GM23338 (cell line): ENCODE results near the gene HOXC12. TPM values are rescaled to one million over a fixed set of nuclear protein-coding genes. Genes with fewer than 3 reads are reported as not detected.

Source experiments
- ATAC-seq: fragments of 200-7000 bp; cut with Tn5 transposase; 3 replicates; pipeline ENCODE4 v1.9.1; 2020
- DNase-seq: peaks from one replicate; pipeline ENCODE4 v3.0.0-alpha.2; 2015; ENCODE audit warnings: low spot score
- H2AFZ ChIP-seq: fragments of 200-600 bp; sonication (generic); 2 replicates; pipeline ENCODE4 v1.8.0; 2016; ENCODE audit warnings: antibody characterized with exemption, mild to moderate bottlenecking, moderate library complexity
- H3F3A ChIP-seq: fragments of 200-600 bp; sonication (generic); replicated peaks from 2 replicates; pipeline ENCODE4 v1.8.0; 2017; ENCODE audit warnings: antibody characterized with exemption, mixed run types, low read depth
- H3K27ac ChIP-seq: fragments of 200-600 bp; sonication (generic); 2 replicates; pipeline ENCODE4 v1.6.1; 2016; ENCODE audit warnings: low read depth
- H3K27me3 ChIP-seq: fragments of 200-600 bp; sonication (generic); 2 replicates; pipeline ENCODE4 v1.8.0; 2016; ENCODE audit warnings: mild to moderate bottlenecking, mixed run types, moderate library complexity; ENCODE audit not compliant: insufficient read depth
- H3K36me3 ChIP-seq: fragments of 200-600 bp; sonication (generic); 2 replicates; pipeline ENCODE4 v1.8.0; 2016; ENCODE audit warnings: mild to moderate bottlenecking; ENCODE audit not compliant: insufficient read depth
- H3K4me1 ChIP-seq: fragments of 200-600 bp; sonication (generic); 2 replicates; pipeline ENCODE4 v1.8.0; 2016; ENCODE audit warnings: mild to moderate bottlenecking, moderate library complexity; ENCODE audit not compliant: insufficient read depth
- H3K4me2 ChIP-seq: fragments of 200-600 bp; sonication (generic); 2 replicates; pipeline ENCODE4 v1.7.1; 2017; ENCODE audit warnings: mixed run types
- H3K4me3 ChIP-seq: fragments of 200-600 bp; sonication (generic); 2 replicates; pipeline ENCODE4 v1.6.1; 2016; ENCODE audit warnings: mixed run types
- H3K79me2 ChIP-seq: fragments of 200-600 bp; sonication (generic); replicated peaks from 2 replicates; pipeline ENCODE4 v1.8.0; 2017; ENCODE audit warnings: mild to moderate bottlenecking; ENCODE audit not compliant: insufficient read depth
- H3K9me2 ChIP-seq: fragments of 200-600 bp; sonication (generic); 2 replicates; pipeline ENCODE4 v1.8.0; 2017; ENCODE audit not compliant: insufficient read depth
- H4K20me1 ChIP-seq: fragments of 200-600 bp; sonication (generic); replicated peaks from 2 replicates; pipeline ENCODE4 v1.8.0; 2017; ENCODE audit warnings: mild to moderate bottlenecking; ENCODE audit not compliant: insufficient read depth
- H3K27ac Mint-ChIP-seq: 2 replicates; pipeline ENCODE4 v1.8.0; 2020; ENCODE audit warnings: inconsistent platforms, mild to moderate bottlenecking, moderate library complexity, mixed read lengths
- H3K27me3 Mint-ChIP-seq: 3 replicates; pipeline ENCODE4 v1.8.0; 2022; ENCODE audit warnings: low read depth, mild to moderate bottlenecking, moderate library complexity, mixed read lengths, inconsistent platforms; ENCODE audit not compliant: insufficient read depth, poor library complexity
- H3K36me3 Mint-ChIP-seq: 3 replicates; pipeline ENCODE4 v1.8.0; 2021; ENCODE audit warnings: low read depth, mild to moderate bottlenecking, inconsistent platforms, moderate library complexity, mixed read lengths
- H3K4me1 Mint-ChIP-seq: 3 replicates; pipeline ENCODE4 v1.8.0; 2020; ENCODE audit warnings: mild to moderate bottlenecking, inconsistent platforms, mixed read lengths
- H3K4me3 Mint-ChIP-seq: 3 replicates; pipeline ENCODE4 v1.8.0; 2021; ENCODE audit warnings: moderate library complexity, mild to moderate bottlenecking, inconsistent platforms, mixed read lengths
- H3K9me3 Mint-ChIP-seq: 3 replicates; pipeline ENCODE4 v1.8.0; 2020; ENCODE audit warnings: moderate library complexity, mild to moderate bottlenecking, inconsistent platforms, mixed read lengths
- EZH2 ChIP-seq: fragments of 200-600 bp; sonication (generic); IDR thresholded peaks from one replicate; pipeline ENCODE4 v1.8.0; 2017; ENCODE audit warnings: antibody characterized with exemption, mild to moderate bottlenecking, low read depth; ENCODE audit not compliant: unreplicated experiment
- EZH2phosphoT487 ChIP-seq: fragments of 200-600 bp; sonication (generic); IDR thresholded peaks from one replicate; pipeline ENCODE4 v1.8.1; 2018; ENCODE audit warnings: antibody characterized with exemption; ENCODE audit not compliant: unreplicated experiment
- ZNF114 ChIP-seq: fragments of 250-450 bp; sonication (Bioruptor Pico); IDR thresholded peaks from 2 replicates; pipeline ENCODE4 v1.5.0; 2020; ENCODE audit warnings: mild to moderate bottlenecking, moderate library complexity
- ZNF462 ChIP-seq: fragments of 250-450 bp; sonication (Bioruptor Pico); IDR thresholded peaks from 2 replicates; pipeline ENCODE4 v1.5.0; 2020; ENCODE audit warnings: mild to moderate bottlenecking, moderate library complexity
- polyA plus RNA-seq: library from polyadenylated mRNA; unstranded; fragments of >200 nt; fragmentation: Nextera tagmentation; extraction: Ambion mirVana; gene quantifications from 2 replicates; pipeline ENCODE4 v1.2.1, GENCODE V29; 2016
- total RNA-seq: library from RNA; depleted of rRNA; stranded (reverse); fragments of >200 nt; shearing (Covaris generic); gene quantifications from 2 replicates; pipeline ENCODE4 v1.2.3, GENCODE V29; 2014

HOXC12 gene
- total and polyA plus RNA-seq, 2 experiments from 2014 or later, result not detected

- no peak overlapping the region for H3K27ac Mint-ChIP-seq
- H3K4me3 Mint-ChIP-seq, result no peak overlapping the region; the same call in 2 of the 3 replicates
These were observed 33.1 kb downstream of the HOXC12 start for GRCh38 chr12:53987787-53988230.

More at GRCh38 chr12:53987787-53988230, 33.1 kb downstream of the HOXC12 start:
- Mint-ChIP-seq H3K9me3 (peaks cover 5% of the 10 kb centered on the region; the same call in 2 of the 3 replicates), H3K36me3 (no peaks in the 10 kb centered on the region; the same call in 2 of the 3 replicates), H3K27me3 (peaks cover 100% of the 10 kb centered on the region), H3K4me1 (peaks cover 36% of the 10 kb centered on the region)
- Histone ChIP-seq H3F3A (peaks cover 46% of the 10 kb centered on the region), H3K4me1 (peaks cover 50% of the 10 kb centered on the region), H3K36me3 (no peaks in the 10 kb centered on the region), H2AFZ (no peak overlapping the region), H3K4me3 (no peak overlapping the region), H3K79me2 (no peaks in the 10 kb centered on the region), H3K9me2 (no peaks in the 10 kb centered on the region), H3K27ac (no peak overlapping the region), H4K20me1 (peaks cover 34% of the 10 kb centered on the region), H3K27me3 (peaks cover 98% of the 10 kb centered on the region), H3K4me2 (no peak overlapping the region)
- TF ChIP-seq ZNF462 (CRISPR knock-in tag) (no peak), EZH2 (peak; percentile 77), EZH2phosphoT487 (peak; percentile 63), ZNF114 (no peak)
- DNase-seq (no peak), ATAC-seq (no peak)
